ENCODE measurements around the gene CRACR2B. TPM values are rescaled to one million over a fixed set of nuclear protein-coding genes. Genes with fewer than 3 reads are reported as not detected.

The CRACR2B gene
- total RNA-seq, 1 donor from 2014 or later = 8.7 TPM

DNA sequence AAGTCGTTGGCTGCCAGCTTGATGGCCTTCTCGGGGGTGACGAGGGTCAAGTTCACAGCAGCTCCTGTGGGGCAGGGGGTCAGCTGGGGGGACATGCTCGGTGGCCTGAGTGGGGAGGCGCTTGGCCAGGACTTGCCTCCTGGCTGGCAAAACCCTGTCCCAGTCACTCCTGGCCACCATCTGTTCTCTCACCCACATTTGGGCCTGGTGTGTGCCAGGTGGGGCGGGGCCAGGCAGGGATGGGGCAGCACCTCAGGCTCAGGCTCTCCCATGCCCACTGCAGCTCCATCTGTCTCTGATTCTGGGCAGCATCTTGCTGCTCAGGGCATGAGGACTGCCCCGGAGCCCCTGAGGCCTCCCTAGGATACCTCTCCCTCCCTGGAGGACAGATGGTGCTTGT, 34.2 kb upstream of the CRACR2B start:
- ATAC-seq = no peak
- no peak for DNase-seq (ENCODE audit: low spot score)
- intact Hi-C loops (cut with DNase I) = loop anchor here (10.0 kb wide), 1 partner anchor 129 kb away; no protein-coding TSS in a partner anchor

DNA sequence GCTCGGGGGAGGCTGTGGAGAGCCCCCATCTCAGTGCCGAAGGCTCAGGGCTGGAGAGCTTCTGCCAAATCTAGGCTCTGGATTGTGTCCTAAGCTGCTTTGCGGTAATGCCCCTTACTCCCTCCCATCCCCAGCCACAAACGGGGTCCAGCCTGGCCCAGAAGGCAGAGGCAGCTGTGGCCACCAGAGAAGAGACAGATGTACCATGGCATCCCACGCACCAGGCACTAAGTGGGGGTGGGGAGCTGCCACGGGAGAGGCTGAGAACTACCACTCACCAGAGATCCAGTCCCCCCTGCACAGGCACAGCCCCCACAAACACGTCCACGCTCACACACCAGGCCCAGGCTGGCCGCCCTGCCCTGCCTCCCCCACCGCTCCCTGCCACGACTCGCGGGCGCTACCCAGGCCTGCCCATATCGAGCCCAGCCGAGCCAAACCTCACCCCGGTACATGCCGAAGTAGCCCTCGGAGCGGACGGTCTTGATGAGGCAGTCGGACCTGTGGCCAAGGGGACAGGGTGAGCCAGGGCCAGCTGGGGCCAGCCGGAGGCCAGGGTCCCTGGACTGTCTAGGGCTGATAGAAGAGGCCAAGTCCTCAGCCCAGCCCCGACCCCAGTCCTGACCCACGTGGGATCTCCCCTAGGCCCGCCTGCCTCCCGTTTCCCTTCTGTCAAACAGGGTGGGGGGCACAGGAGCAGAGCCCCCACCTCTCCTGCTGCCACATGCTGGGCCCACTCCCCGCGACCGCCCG, 33.5 kb upstream of the CRACR2B start:
- DNase-seq (ENCODE audit: low spot score) = no peak
- intact Hi-C loops (cut with DNase I) = loop anchor here (10.0 kb wide), 1 partner anchor 129 kb away; no protein-coding TSS in a partner anchor
- ATAC-seq = no peak

DNA sequence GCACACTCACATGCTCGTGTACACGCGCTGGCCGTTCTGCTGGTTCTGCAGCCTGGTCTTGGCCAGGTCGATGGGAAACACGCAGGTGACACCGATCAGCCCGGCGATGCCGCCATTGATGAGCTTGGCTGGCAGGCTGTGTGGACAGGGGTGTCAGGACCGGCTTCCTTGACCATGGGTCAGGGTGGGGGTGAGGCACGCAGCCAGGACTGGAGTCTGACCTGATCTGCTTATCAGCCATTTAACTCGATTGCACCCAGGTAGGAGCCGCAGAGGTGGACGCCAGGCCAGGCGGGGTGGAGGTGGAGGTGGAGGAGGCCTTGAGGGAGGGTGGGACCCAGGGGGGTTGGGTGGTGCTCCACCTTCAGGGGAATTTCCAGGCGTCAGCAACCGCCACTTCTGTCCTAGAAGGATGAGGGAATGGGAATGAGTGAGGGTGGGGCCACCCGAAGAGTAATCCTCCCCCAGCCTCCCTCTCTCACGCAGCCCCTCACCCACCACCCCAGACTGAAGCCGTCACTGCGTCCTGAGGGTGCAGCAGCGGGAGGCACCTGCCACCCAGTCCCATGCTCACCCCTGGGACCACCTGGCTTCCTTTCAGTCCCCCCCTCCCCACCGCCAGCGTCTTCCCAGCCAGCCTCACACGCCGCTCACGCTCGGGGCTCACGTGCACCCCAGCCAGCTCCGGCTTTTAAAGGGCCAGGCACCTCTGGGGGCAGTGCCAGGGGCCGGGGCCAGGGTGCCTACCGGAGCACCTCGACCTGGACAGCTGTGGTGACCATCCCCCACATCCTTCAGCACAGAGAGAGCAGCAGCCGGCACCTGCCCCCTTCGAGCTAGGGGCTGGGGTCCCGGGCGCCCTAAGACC, 32.7 kb upstream of the CRACR2B start:
- ATAC-seq (no peak), DNase-seq (ENCODE audit: low spot score) (no peak)
- intact Hi-C loops (cut with DNase I) = loop anchor here (10.0 kb wide), 1 partner anchor 130 kb away; no protein-coding TSS in a partner anchor

DNA sequence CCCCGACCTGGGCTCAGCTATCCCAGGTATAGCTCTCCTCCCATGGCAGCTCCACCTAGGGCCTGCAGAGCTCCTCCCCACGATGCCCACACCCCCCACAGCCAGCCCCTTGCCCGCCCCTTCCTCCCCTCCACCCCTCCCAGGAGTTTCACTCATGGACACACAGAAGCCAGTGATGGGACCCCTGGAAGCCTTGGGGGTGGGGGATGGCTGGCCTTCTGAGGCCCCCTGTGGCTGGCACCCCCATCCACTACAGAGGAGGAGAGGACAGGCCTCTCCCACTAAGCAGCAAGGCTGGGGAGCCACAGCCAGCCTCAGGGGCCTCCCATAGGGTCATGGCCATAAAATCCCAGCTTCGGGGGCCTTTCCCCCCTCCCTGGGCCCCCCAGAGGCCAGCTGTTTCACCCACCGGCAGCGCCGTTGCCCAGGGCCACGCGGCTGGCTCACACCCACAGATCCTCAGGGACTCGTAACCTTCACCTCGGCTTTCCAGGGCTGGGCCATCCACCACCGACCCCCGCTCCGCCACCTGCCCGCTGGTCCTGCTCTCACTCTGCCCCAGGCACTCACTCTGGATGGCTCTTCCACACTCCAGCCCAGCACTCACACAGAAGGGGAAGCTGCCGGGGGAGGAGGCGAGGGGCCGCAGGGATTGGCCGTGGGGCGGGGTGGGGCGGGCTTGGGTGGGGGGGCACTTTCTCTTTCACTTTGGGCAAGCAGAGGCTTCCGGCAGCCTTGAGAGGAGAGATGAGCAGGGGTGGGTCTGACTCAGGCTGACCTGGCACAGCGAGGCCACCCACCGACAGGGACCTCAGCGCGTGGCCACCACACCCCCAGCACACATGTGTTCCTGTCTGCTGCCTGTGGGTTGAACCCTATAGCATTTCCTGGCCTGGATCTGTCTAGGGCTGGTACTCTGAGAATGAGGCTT, 31.8 kb upstream of the CRACR2B start:
- DNase-seq (ENCODE audit: low spot score) (peak; percentile 82), ATAC-seq (peak; percentile 76)

DNA sequence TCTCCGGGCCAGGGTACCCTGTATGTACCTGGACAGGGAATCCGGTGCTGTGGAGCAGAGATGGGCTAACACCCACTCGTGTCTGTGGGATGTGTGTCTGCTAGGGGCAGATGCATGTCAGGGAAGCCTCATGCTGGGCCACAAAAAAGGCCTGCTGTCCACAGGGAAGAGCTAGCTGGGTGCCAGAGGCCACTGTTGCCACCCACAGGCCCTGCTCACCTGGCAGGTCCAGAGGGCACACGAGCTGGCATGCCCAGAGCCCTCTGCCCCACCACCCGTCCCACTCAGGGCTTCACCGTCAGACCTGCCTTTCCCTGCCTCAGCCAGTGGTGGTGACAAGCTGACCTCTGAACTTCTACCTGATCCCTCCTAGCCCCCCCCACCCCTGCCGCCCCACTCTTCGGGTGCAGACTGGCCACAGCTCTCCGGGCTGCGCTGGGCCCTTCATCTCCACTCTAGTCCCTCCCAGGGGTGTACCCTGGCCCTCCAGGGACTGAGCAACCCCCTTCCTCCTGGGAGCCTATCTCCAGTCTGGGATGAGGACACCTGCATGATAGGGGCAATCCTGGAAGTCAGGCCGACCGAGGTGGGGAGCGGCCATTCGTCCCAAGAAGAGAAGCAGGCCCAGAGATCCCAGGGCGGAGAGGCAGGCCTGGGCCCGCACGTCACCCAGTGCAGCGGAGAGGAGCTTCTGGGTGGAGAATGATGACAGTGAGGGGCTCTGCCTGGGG, 31.0 kb upstream of the CRACR2B start:
- intact Hi-C loops (cut with DNase I) = loop anchor here (10.0 kb wide), 1 partner anchor 132 kb away; no protein-coding TSS in a partner anchor
- DNase-seq (ENCODE audit: low spot score) = no peak

More for the DNA sequence above, 31.8 kb upstream of the CRACR2B start:
- intact Hi-C loops (cut with DNase I) = loop anchor here (10.0 kb wide), 1 partner anchor 131 kb away; no protein-coding TSS in a partner anchor

DNA sequence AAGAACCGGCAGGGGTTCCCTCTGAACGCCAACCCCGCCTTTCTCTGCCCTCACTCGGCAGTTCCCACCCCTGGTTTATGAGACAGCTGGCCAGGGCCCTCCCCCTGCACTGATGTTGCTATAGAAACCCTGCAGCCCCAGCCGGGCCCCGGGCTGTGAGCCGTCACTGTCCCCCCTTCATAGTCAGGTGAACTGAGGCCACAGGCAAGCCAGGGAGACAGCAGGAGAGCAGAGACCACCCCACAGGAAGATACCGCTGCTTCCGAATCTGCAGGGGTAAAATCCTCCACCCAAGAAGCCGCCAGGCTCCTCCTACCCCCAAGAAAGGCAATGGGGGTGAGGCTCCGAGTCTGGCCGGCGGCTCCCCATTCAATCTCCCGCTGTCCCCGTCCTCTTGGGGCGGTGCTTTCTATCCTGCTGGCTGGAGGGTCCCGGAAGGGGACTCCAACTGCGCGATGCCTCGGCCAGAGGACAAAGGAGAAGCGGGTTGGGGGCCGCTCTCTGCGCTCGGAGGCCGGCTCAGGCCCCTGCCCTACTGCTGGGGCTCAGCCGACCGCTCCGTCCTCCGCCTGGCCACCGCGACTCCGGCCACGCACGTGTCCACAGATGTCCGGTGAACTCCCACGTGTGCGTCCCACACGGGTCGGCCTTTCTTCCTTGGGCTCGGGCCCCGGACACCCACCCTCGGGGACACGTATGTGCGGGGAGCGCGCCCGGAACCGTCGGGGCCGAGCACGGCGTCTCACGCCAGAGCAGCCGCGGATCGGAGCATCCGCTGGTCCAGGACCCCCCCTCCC, 30.2 kb upstream of the CRACR2B start:
- intact Hi-C loops (cut with DNase I) = loop anchor here (10.0 kb wide), 1 partner anchor 133 kb away; no protein-coding TSS in a partner anchor
- ATAC-seq (peak; percentile 78), DNase-seq (ENCODE audit: low spot score) (peak; percentile 83)

More for the DNA sequence above, 31.0 kb upstream of the CRACR2B start:
- peak; percentile 0 for ATAC-seq

DNA sequence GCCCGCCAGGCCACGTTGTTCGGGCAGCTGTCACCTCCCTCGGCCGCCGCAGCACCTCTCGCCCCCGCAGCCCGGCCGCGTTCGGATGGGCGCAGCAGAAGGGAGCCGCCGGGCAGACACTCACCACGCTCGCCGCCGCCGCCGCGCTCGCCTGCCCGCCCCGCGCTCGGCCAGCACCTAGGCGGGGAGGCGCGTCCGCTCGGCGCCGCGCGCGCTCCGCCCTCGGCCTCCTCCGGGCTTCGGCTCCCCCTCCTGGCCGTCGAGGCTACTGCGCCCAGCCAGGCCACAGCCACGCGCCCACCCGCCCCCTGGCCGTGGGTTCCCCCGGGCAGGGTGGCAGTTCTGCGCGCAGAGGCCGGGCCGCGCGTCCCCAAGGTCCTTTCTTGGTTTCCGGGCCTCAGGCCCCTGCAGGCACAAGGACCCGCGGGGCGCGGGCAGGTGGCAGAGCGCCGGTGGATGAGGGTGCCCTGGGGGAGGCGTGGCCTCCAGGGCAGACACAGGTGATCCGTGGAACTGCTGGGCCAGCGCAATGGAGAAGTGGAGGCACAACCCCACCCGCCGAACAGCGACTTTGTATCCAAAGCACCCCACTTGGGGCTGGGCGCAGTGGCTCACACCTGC, 29.5 kb upstream of the CRACR2B start, which contains the start of gene SLC25A22:
Gene SLC25A22 (minus strand): TSS at position 189 of the 621 bp plus-strand sequence. CDS start 3,275 bp downstream, outside the sequence.
- intact Hi-C loops (cut with DNase I) = loop anchor here (10.0 kb wide), 1 partner anchor 133 kb away; no protein-coding TSS in a partner anchor
- peak; percentile 86 for DNase-seq (ENCODE audit: low spot score)

DNA sequence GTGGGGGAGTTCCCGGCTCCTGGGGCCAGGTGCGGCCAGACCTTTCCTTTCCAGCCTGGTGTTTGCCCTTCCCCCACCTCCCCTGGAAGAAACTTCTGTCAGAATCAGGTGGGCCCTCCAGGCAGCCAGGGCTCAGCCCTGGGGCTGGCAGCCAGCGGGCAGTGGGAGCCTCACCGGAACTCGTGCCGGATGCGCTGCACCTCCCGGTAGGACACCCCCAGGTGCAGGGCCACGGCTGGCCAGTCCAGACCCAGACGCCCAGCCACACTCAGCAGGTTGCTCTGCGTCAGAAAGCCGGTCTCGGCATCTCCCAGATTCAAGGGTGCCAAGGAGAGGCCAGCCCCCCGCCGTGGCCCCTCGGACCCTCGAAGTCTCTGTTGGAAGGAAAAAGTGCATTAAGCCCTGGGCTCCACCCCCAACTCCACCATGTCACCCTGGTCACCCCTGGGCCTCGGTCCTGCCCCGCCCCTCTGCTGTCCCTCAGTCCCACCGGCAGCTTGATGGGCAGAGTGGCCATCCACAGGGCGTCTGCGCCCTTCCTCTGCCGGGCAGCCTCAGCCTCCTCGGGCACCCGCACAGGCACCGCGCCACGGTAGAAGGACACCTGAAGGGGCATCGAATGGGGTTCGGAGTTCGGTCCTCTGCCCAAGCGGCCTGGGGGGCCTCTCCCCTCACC, 27.9 kb upstream of the CRACR2B start:
- DNase-seq (ENCODE audit: low spot score) (no peak), ATAC-seq (no peak)
- intact Hi-C loops (cut with DNase I) = loop anchor here (10.0 kb wide), 1 partner anchor 135 kb away; no protein-coding TSS in a partner anchor

More for the DNA sequence above, 29.5 kb upstream of the CRACR2B start, which contains the start of gene SLC25A22:
- ATAC-seq = peak; percentile 37

DNA sequence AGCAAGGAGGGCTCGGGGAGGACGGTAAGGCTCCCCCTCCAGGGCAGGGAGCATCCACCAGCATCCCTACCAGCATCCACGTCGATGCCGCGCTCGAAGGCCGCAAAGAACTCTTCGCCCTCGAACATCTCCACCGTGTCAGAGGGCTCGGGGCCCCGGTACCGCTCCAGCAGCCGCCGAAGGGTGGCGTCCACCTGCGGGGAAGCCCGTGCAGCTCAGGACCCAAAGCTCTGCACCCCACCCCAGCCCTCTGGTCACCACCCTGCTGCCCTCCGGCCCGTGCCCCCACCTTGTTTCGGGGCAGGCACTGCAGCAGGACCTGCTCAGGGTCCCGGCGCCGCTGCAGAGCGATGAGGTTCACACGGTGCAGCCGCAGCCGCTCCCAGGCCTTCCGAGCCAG, 27.2 kb upstream of the CRACR2B start:
- intact Hi-C loops (cut with DNase I) = no loop called here
- DNase-seq (ENCODE audit: low spot score) (no peak), ATAC-seq (no peak)

DNA sequence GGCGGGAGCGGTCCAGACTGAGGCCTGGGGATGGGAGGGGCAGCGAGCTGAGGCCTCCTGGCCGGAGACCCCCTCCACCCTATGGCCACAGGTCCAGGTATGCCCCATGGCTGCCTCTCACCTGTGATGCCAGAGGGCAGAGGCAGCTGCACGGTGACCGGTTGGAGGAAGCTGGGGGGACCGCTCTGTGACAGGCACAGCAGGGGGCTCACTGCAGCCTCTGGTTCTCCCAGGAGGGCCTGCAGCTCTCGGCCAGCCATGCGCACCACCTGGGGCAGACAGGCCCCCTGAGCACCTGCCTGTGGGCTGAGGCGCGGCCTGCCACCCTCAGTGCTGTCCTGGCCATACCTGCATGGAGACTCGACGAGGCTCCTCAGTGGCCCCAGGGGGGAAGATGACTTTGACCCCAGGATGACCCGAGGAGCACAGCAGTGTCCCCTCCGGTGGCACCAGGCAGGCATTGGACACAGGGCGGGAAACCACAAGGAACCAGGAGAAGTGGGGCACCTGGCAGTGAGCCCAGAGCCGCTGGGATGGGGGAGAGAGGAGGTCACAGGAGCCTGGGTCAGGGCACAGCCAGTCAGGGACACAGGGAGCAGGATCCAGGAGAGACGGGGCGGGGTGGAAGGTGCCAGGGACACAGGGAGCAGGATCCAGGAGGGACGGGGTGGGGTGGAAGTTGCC, 26.5 kb upstream of the CRACR2B start:
- DNase-seq (ENCODE audit: low spot score) (no peak), ATAC-seq (no peak)
- intact Hi-C loops (cut with DNase I) = no loop called here

DNA sequence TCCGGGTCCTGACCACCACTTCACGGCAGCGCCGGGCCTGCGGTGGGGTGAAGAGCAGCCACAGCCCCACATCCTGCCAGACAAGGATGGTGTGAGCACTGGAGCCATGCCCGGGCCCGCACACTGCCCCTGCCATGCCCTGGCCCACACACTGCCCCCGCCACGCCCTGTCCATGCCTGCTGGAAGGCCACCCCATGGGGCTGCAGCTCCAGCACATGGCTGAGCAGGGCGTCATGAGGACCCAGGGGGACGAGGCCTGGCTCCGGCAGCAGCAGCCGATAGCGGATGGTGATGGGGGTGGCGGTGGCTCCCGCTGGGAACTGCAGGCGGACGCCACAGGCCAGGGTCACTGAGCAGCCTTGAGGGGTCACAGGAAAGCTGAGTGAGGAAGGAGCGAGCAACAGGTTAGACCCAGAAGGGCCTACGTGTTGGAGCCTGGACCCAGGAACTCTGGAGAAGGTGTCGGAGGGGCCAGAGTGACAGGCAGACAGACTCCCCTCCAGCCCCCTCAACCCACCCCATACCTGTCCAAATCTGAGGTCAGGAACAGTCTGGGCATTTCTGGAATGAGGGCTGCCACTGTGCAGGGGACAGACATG, 25.6 kb upstream of the CRACR2B start:
- DNase-seq (ENCODE audit: low spot score) (no peak), ATAC-seq (no peak)
- intact Hi-C loops (cut with DNase I) = no loop called here

DNA sequence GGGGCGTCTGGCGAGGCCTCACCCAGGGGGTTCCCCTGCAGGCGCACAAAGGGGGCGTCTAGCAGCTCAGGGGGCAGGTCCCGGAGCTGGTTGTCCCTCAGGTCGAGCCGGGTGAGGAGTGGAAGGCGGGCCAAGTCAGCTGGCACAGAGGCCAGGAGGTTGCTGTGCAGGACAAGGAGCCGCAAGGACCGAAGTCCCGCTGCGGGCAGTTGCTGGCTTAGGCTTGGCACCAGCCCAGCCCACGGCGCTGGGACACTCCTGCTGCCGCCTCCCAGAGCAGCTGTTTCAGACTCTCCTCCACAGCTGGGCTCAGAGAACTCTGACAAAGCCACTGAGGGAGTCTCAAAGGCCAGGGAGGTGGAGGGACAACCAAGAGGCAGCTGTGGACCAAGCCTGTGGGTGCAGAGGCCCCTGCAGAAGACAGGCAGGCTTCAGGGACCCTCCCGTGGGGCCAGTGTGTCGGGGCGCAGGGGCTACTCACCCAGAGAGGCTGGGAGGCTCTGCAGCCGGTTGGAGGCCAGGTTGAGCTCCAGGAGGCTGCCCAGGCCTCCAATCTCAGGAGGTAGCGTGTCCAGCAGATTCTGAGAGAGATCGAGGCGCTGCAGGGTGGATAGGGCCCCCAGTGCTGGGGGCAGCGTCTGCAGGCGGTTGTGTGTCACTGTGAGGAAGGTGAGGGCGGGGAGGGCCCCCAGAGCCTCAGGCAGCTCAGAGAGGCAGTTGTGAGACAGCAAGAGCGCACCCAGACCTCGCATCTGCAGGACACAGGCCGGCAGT, 24.8 kb upstream of the CRACR2B start:
- ATAC-seq = no peak
- intact Hi-C loops (cut with DNase I) = no loop called here

DNA sequence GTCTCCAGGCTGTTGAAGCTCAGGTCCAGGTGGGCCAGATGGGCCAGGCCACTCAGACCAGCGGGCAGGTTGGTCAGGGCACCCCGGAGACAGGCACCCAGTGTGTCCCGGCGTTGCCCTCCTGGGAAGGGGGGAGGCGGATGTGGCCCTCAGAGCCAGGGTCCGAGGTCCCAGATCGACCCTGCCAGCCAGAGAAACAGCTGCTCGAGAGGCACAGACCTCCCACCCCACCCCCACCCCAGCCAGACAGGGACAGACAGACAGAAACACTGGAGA, 24.3 kb upstream of the CRACR2B start:
- intact Hi-C loops (cut with DNase I) = no loop called here
- ATAC-seq = no peak
- DNase-seq (ENCODE audit: low spot score) = no peak

More for the DNA sequence above, 24.8 kb upstream of the CRACR2B start:
- no peak for DNase-seq (ENCODE audit: low spot score)

DNA sequence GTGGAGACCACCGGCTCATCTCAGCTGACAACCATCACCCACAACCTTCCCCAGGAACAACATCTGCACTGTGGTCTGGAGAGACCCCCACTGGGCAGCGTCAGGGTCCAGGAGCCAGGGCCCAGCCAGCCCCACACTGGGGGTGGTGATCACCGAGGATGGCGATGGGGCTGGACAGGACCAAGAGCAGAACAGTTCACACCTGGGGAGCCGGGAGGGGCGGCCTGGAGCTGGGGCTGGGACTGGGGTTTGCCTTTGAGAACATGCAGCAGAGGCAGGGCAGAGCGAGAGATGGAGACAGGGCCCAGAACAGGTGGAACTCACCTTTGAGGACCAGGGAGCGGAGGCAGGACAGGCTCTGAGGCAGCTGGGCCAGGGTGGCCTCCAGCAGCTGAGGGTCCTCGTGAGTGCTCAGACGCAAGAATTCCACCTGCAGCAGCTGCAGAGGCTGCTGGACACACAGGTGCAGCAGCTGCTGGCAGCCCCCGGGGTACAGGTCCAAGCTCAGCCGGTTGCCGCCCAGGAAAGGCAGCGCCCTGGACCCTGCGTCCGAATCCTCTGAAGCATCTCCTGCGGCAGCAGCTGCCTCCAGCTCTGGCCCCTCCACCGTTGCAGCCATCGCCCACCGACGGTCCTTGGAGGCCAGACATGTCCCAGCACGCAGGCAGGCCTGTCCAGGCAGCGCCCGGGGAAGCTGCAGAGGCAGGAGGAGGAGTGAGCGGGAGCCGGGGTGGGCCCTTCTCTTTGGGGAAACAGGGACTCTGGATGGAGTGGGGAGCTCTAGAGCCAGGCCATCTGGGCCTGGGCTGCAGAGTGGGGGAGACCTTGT, 23.7 kb upstream of the CRACR2B start:
- no peak for ATAC-seq
- intact Hi-C loops (cut with DNase I) = no loop called here
- no peak for DNase-seq (ENCODE audit: low spot score)

All from sciatic nerve (tissue), 2 donors.